ENCODE data around the gene DBP.

Gene DBP

GRCh38 chr19:48678201-48678600 lies 41.0 kb upstream of the DBP start:
- in situ Hi-C loops (cut with MboI; ENCODE audit: low sequenced_read_pairs, unreplicated experiment) = no loop called here
- TF ChIP-seq CTCF (IDR thresholded peaks at IDR 0.05; ENCODE audit: borderline replicate concordance, control extremely low read depth, extremely low read depth, insufficient read depth, missing control alignments) = no peak
- peak; percentile 17 for DNase-seq (ENCODE audit: low spot score)

GRCh38 chr19:48676887-48677286 lies 39.7 kb upstream of the DBP start:
- in situ Hi-C loops (cut with MboI; ENCODE audit: low sequenced_read_pairs, unreplicated experiment) = no loop called here
- DNase-seq (ENCODE audit: low spot score) = no peak
- no peak for TF ChIP-seq CTCF (IDR thresholded peaks at IDR 0.05; ENCODE audit: borderline replicate concordance, control extremely low read depth, extremely low read depth, insufficient read depth, missing control alignments)

GRCh38 chr19:48676487-48676886 lies 39.3 kb upstream of the DBP start:
- in situ Hi-C loops (cut with MboI; ENCODE audit: low sequenced_read_pairs, unreplicated experiment) = no loop called here
- no peak for TF ChIP-seq CTCF (IDR thresholded peaks at IDR 0.05; ENCODE audit: borderline replicate concordance, control extremely low read depth, extremely low read depth, insufficient read depth, missing control alignments)
- DNase-seq (ENCODE audit: low spot score) = no peak

GRCh38 chr19:48674921-48675824 lies 38.0 kb upstream of the DBP start:
- DNase-seq (ENCODE audit: low spot score) = peak; percentile 95
- in situ Hi-C loops (cut with MboI; ENCODE audit: low sequenced_read_pairs, unreplicated experiment) = no loop called here
- peak; percentile 77 for TF ChIP-seq CTCF (IDR thresholded peaks at IDR 0.05; ENCODE audit: borderline replicate concordance, control extremely low read depth, extremely low read depth, insufficient read depth, missing control alignments)

GRCh38 chr19:48674216-48674809 lies 37.1 kb upstream of the DBP start:
- DNase-seq (ENCODE audit: low spot score) = peak; percentile 37
- TF ChIP-seq CTCF (IDR thresholded peaks at IDR 0.05; ENCODE audit: borderline replicate concordance, control extremely low read depth, extremely low read depth, insufficient read depth, missing control alignments) = no peak
- in situ Hi-C loops (cut with MboI; ENCODE audit: low sequenced_read_pairs, unreplicated experiment) = no loop called here

- in situ Hi-C loops (cut with MboI; ENCODE audit: low sequenced_read_pairs, unreplicated experiment) = no loop called here
- no peak for TF ChIP-seq CTCF (IDR thresholded peaks at IDR 0.05; ENCODE audit: borderline replicate concordance, control extremely low read depth, extremely low read depth, insufficient read depth, missing control alignments)
Measured at GRCh38 chr19:48673436-48674100, 36.4 kb upstream of the DBP start.

More at GRCh38 chr19:48673436-48674100, 36.4 kb upstream of the DBP start:
- DNase-seq (ENCODE audit: low spot score) = peak; percentile 19

All from GM13976 (cell line).